LNCAP (cell line): Measurements from ENCODE around the gene JAKMIP3.

ENCODE experiments used
- CTCF ChIP-seq: fragments of 450-650 bp; IDR thresholded peaks from 2 replicates; pipeline ENCODE4 v1.5.1; 2017; ENCODE audit warnings: mild to moderate bottlenecking

JAKMIP3 gene

GRCh38 chr10:132107949-132108877, 42.5 kb downstream of the JAKMIP3 start:
- TF ChIP-seq CTCF: no peak

GRCh38 chr10:132109341-132110110, 43.8 kb downstream of the JAKMIP3 start:
- no peak for TF ChIP-seq CTCF

GRCh38 chr10:132110111-132110521, 44.4 kb downstream of the JAKMIP3 start:
- TF ChIP-seq CTCF: no peak

GRCh38 chr10:132110713-132111112, 45.0 kb downstream of the JAKMIP3 start:
- TF ChIP-seq CTCF: no peak

GRCh38 chr10:132111121-132111731, 45.5 kb downstream of the JAKMIP3 start:
- no peak for TF ChIP-seq CTCF

GRCh38 chr10:132111871-132112341, 46.2 kb downstream of the JAKMIP3 start:
- no peak for TF ChIP-seq CTCF

- TF ChIP-seq CTCF: no peak
Measured at GRCh38 chr10:132112611-132113010, 46.9 kb downstream of the JAKMIP3 start.
